ENCODE data around the gene DMRTC1B.
"Not testable (repeated sequence)": the region's sequence is repeated elsewhere in the genome, so short reads cannot be mapped to it uniquely, and the experiment has no call there.

The DMRTC1B gene, protein sequence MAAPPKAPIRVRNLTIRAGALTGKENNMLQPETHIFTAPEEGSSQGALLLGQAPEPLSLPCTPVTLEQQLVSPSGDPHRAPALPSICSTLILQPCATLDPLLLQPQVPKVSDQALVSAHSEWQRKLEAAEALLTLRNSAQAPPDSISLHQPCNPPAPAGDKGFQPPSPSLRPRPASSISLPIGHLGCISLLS

DNA sequence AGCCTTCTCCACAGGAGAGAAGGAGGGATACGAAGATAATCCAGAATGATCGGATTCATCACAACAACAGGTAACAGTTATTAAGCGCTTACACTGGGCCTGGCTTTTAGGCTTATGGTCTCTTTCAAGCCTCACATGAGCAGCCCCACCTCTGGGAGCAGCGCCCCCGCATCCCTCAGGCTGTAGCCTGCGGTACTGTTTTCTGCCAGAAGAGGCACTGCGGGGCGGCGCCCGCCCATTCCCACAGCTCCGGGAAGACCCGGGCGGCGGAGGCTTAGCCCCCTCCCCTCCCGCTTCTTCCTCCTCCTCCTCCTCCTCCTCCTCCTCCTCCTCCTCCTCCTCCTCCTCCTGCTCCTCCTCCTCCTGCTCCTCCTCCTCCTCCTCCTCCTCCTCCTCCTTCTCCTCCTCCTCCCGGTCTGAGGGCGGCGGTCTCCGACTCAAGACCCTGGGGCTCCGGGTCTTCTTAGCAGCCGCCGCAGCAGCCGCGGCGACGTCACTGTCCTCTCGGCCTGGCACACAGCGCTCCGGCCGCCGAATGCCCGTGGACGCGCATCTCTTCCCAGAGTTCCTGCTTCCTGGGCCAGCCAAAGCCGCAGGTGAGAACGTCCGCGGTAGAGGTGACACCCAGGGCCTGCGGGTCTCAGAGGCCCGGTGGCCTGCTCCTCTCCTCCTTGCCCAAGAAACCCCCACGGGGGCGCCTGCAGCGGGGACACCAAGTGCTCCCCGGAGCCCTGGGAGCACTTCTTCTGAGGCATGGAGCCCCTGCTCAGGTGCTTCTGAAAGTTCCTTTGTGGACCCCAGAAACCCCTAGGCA, at the start of gene DMRTC1B:
Gene DMRTC1B (plus strand): TSS at position 238 of the 814 bp plus-strand sequence. CDS start 68,246 bp downstream, outside the sequence.
- DNase-seq: not testable (repeated sequence)

GRCh38 chrX:72727846-72728245, 48.8 kb upstream of the DMRTC1B start:
- no peak for DNase-seq

DNA sequence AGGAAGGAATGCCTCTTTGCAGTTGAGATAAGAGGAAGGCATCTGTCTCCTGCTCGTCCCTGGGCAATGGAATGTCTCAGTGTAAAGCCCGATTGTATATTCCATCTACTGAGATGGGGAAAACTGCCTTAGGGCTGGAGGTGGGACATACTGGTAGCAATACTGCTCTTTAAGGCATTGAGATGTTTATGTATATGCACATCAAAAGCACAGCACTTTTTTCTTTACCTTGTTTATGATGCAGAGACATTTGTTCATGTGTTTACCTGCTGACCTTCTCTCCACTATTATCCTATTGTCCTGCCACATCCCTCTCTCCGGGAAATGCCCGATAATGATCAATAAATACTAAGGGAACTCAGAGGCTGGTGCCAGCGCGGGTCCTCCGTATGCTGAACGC, 43.1 kb upstream of the DMRTC1B start:
- DNase-seq: not testable (repeated sequence)

DNA sequence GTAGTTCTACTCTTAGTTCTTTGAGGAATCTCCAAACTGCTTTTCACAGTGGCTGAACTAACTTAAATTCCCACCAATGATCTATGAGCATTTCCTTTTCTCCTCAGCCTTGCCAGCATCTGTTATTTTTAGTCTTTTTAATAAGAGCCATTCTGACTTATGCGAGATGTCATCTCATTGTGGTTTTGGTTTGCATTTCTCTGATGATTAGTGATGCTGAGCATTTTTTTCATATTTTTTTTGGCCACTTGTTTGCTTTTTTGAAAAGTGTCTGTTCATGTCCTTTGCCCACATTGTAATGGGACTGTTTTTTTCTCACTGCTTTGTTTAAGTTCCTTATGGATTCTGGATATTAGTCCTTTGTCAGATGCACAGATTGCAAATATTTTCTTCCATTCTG, 41.1 kb upstream of the DMRTC1B start:
- DNase-seq: no peak

- not testable (repeated sequence) for DNase-seq
Observed at GRCh38 chrX:72745546-72745945, 31.1 kb upstream of the DMRTC1B start.

DNA sequence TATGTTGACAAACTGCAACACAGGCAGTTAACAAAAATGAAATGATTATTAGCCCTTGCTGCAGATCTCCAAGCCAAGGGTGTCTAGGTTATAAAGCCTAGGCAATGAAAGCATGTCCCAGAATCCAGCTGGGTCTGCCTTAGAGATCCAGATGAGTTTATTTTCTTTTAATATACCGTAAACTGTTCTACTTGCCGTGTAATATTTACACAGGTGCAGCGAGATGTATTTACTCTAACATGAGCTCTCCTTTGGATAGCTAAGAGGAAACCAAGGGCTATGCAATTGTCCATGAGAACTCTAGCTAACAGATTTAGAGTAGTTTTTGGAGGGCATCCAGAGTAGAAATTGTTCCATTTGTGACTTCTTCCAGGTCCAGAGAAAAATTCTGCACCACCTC, 28.1 kb upstream of the DMRTC1B start:
- DNase-seq: not testable (repeated sequence)

DNA sequence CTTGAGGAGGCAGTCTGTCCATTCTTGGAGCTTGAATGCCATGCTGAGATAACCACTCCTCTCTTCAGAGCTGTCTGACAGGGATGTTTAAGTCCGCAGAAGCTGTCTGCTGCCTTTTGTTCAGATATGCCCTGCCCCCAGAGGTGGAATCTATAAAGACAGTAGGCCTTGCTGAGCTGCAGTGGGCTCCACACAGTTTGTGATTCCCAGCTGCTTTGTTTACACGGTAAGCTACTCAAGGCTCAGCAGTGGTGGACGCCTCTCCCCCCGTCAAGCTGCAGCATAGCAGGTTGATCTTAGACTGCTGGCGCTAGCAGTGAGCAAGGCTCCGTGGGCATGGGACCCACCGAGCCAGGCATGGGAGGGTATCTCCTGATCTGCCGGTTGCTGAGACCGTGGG, 16.2 kb upstream of the DMRTC1B start:
- DNase-seq: not testable (repeated sequence)

DNA sequence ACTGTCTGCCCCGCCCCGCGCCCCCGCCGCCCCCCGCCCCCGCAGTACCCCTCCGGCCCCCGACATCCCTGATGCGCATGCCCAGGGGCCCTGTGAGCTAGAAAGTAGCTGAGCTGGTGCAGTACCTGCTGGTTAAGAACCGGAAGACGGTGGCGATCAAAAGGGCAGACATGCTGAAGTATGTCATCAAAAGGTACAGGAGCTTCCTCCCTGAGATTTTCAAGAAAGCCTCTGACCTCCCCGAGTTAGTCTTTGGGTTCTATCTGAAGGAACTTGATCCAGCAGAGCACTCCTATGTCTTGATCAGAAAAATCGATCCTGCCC, 739 bp downstream of the DMRTC1B start:
- DNase-seq: not testable (repeated sequence)

GRCh38 chrX:72778146-72778545, 1.5 kb downstream of the DMRTC1B start:
- not testable (repeated sequence) for DNase-seq

- DNase-seq: not testable (repeated sequence)
Observed at GRCh38 chrX:72782560-72782959, 5.9 kb downstream of the DMRTC1B start, which contains the start of gene FAM236B. FAM236B (minus strand) TSS chrX:72782660; CDS start chrX:72782560, 100 bp downstream.

DNA sequence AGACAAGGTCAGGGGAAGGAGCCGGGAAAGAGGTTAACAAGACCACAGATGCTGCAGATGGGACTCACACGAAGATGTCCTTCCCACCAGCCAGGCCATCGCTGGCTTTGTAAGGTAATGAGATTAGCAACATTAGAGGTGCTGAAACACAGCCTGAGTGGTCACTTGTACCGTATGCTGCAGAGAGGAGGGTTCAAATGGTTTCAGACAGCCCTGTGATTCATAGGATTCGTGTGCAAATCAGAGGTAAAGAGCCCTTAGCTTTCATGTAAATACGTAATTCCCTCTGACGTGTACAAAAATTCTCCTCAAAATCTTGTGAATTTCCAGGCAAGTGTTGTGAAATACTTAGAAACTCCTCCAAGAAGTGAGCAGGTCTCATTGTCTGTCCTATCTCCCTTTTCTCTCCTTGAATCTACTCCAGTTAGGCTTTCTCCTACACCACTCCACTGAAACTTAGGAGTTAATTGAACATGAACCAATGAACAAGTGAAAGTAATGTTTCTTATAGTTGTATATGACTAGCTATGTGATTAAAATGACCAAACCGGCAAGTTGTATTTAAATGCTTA, 6.8 kb downstream of the DMRTC1B start:
- not testable (repeated sequence) for DNase-seq

DNA sequence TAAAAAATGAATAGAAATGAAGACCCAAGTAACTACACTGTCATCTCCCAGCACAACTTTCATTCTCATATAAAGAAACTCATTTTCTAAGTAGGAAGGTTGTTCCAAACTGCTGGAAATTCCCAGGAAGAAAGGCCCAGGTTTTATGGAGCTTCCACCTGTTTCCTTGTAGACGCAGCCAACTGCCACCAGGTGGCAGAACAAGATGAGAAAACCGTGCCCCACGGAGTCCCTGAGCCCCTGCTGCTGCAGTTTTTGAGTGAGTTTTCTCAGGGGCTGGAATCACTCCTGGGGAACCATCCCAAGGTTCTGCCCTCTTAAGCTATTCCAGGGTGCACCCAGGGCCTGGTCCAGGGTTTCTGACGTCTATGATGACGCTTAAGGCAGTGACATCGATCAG, 7.3 kb downstream of the DMRTC1B start:
- DNase-seq: not testable (repeated sequence)

- not testable (repeated sequence) for DNase-seq
Observed at GRCh38 chrX:72788142-72788541, 11.5 kb downstream of the DMRTC1B start.

- DNase-seq: not testable (repeated sequence)
Observed at GRCh38 chrX:72790390-72790789, 13.7 kb downstream of the DMRTC1B start.

- not testable (repeated sequence) for DNase-seq
Observed at GRCh38 chrX:72808110-72808509, 31.4 kb downstream of the DMRTC1B start, which contains the start of gene FAM236D. FAM236D (minus strand) TSS chrX:72808210; CDS start chrX:72808110, 100 bp downstream.

DNA sequence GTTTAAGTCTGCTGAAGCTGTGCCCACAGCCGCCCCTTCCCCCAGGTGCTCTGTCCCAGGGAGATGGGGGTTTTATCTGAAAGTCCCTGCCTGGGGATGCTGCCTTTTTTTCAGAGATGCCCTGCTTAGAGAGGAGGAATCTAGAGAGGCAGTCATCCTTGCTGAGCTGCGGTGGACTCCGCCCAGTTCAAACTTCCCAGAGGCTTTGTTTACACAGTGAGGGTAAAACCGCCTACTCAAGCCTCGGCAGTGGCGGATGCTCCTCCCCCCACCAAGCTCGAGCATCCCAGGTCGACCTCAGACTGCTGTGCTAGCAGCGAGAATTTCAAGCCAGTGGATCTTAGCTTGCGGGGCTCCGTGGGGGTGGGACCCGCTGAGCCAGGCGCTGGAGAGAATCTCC, 54.0 kb downstream of the DMRTC1B start:
- DNase-seq: not testable (repeated sequence)

DNA sequence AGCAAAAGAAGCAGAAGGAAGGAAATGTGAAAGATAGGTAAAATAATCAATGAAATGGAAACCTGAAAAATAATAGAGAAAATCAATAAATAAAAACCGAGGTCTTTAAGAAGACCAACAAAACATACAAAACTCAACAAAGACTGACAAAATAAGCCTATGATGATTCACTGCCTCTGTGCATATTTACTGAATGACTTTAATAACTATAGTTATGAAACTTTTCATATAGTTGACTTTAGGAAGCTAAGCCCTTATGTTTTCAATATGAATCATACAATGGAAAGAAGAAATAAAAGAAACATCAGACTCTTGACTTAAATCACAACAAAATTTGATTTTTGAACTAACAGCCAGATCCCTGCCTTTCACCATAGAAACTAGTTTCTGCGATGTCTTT, 60.8 kb downstream of the DMRTC1B start:
- DNase-seq: not testable (repeated sequence)

DNA sequence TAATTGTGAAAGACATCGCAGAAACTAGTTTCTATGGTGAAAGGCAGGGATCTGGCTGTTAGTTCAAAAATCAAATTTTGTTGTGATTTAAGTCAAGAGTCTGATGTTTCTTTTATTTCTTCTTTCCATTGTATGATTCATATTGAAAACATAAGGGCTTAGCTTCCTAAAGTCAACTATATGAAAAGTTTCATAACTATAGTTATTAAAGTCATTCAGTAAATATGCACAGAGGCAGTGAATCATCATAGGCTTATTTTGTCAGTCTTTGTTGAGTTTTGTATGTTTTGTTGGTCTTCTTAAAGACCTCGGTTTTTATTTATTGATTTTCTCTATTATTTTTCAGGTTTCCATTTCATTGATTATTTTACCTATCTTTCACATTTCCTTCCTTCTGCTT, 106.2 kb downstream of the DMRTC1B start:
- not testable (repeated sequence) for DNase-seq

GRCh38 chrX:72889740-72890139, 113.0 kb downstream of the DMRTC1B start:
- DNase-seq: not testable (repeated sequence)

All from CD4-positive, alpha-beta T cell treated with Interferon gamma for 1 hour (primary cell).